Endothelial cell of umbilical vein (primary cell): ENCODE results near the gene NGF. TPM values are rescaled to one million over a fixed set of nuclear protein-coding genes. Genes with fewer than 3 reads are reported as not detected.

Source experiments
- BruUV-seq: library from RNA; stranded (reverse); fragments of 400-500 nt; replicated peaks from 2 replicates; lab custom pipeline; 2021; lab: Mats Ljungman, UMichigan
- CTCF ChIA-PET: fragments of 300-600, 350-600 bp; sonication (Branson Sonifier 250); formaldehyde crosslinking; loops from one replicate; lab custom pipeline; 2021; ENCODE audit warnings: antibody characterized with exemption, inconsistent platforms; lab: Charles Lee
- POLR2A ChIA-PET: fragments of 300-600, 350-600 bp; sonication (Branson Sonifier 250); formaldehyde crosslinking; loops from one replicate; lab custom pipeline; 2021; ENCODE audit warnings: antibody characterized with exemption, inconsistent platforms; lab: Charles Lee
- DNase-seq: peaks from one replicate; pipeline ENCODE4 v3.0.0-alpha.2; 2011; ENCODE audit warnings: low read depth, low spot score
- FAIRE-seq: peaks from 2 replicates; lab custom pipeline; 2011; peaks lifted over from hg19 to GRCh38; lab: Jason Lieb, UNC
- H2AFZ ChIP-seq: 2 replicates; pipeline ENCODE4 v1.6.0; 2012; ENCODE audit warnings: low read depth, low read length, control low read depth, inconsistent platforms
- H3K27ac ChIP-seq: 2 replicates; pipeline ENCODE4 v1.5.1; 2011; ENCODE audit warnings: low read depth, mild to moderate bottlenecking, control low read depth, low read length, moderate library complexity; ENCODE audit not compliant: insufficient read depth
- H3K27me3 ChIP-seq, 2 experiments: 2 replicates each; pipeline versions ENCODE4 v1.6.0 to v1.6.1; 2011; ENCODE audit warnings: low read length in 2 of 2, mixed read lengths in 1 of 2; ENCODE audit not compliant: control insufficient read depth in 2 of 2, insufficient read depth in 2 of 2
- H3K36me3 ChIP-seq, 2 experiments: 2 replicates in 1 of 2; 3 replicates in 1 of 2; pipeline ENCODE4 v1.5.1; 2011; ENCODE audit warnings: low read length in 2 of 2, mild to moderate bottlenecking in 1 of 2, moderate library complexity in 1 of 2; ENCODE audit not compliant: control insufficient read depth in 2 of 2, insufficient read depth in 2 of 2; ENCODE audit errors: extremely low read depth in 1 of 2
- H3K4me1 ChIP-seq: 3 replicates; pipeline ENCODE4 v1.5.1; 2011; ENCODE audit warnings: mild to moderate bottlenecking, low read length; ENCODE audit not compliant: control insufficient read depth, insufficient read depth; ENCODE audit errors: extremely low read depth
- H3K4me2 ChIP-seq: 2 replicates; pipeline ENCODE4 v1.6.1; 2011; ENCODE audit warnings: low read length, control low read depth, mixed read lengths; ENCODE audit not compliant: insufficient read depth
- H3K4me3 ChIP-seq, 3 experiments: fragments of 200-600 bp in 1 of 3; sonication (generic), shearing (Covaris generic) in 1 of 3; replicated peaks in 1 of 3; 2 replicates each; pipeline ENCODE4 v1.5.1; 2011 to 2016; ENCODE audit warnings: control low read depth in 3 of 3, low read length in 3 of 3, mild to moderate bottlenecking in 2 of 3, inconsistent platforms in 1 of 3, low read depth in 1 of 3, moderate library complexity in 1 of 3; ENCODE audit not compliant: insufficient read depth in 1 of 3
- H3K79me2 ChIP-seq: 2 replicates; pipeline ENCODE4 v1.6.0; 2012; ENCODE audit warnings: low read length, inconsistent platforms; ENCODE audit not compliant: control insufficient read depth, insufficient read depth
- H3K9ac ChIP-seq: replicated peaks from 2 replicates; pipeline ENCODE3; 2011; ENCODE audit warnings: low read length, control low read depth; ENCODE audit not compliant: insufficient read depth; ENCODE audit errors: extremely low read depth
- H3K9me1 ChIP-seq: replicated peaks from 3 replicates; pipeline ENCODE4 v1.6.0; 2011; ENCODE audit warnings: mild to moderate bottlenecking, low read length; ENCODE audit not compliant: control insufficient read depth, insufficient read depth; ENCODE audit errors: extremely low read depth
- H3K9me3 ChIP-seq: replicated peaks from 2 replicates; pipeline ENCODE4 v1.5.1; 2012; ENCODE audit warnings: low read length, inconsistent platforms; ENCODE audit not compliant: control insufficient read depth, insufficient read depth
- H4K20me1 ChIP-seq: replicated peaks from 2 replicates; pipeline ENCODE3; 2011; ENCODE audit warnings: mild to moderate bottlenecking, low read length; ENCODE audit not compliant: control insufficient read depth, insufficient read depth; ENCODE audit errors: extremely low read depth
- CTCF ChIP-seq, 2 donors: IDR thresholded peaks; 1 replicate in 1 of 2; 2 replicates in 1 of 2; pipeline ENCODE4 v1.5.1; 2011; ENCODE audit warnings: low read length in 2 of 2, mild to moderate bottlenecking in 2 of 2, moderate library complexity in 2 of 2, control low read depth in 1 of 2, inconsistent platforms in 1 of 2, low read depth in 1 of 2; ENCODE audit not compliant: insufficient read depth in 1 of 2; ENCODE audit errors: extremely low read depth in 1 of 2
- EZH2 ChIP-seq: IDR thresholded peaks from 2 replicates; pipeline ENCODE4 v1.6.1; 2012; ENCODE audit warnings: borderline replicate concordance, low read depth, mild to moderate bottlenecking, moderate library complexity, low read length, inconsistent platforms; ENCODE audit not compliant: severe bottlenecking
- FOS ChIP-seq: IDR thresholded peaks from 2 replicates; pipeline ENCODE4 v1.6.1; 2011; ENCODE audit warnings: mild to moderate bottlenecking, low read length, moderate library complexity, borderline replicate concordance; ENCODE audit not compliant: insufficient read depth
- GATA2 ChIP-seq: IDR thresholded peaks from 2 replicates; pipeline ENCODE4 v1.7.0; 2011; ENCODE audit warnings: low read depth, mild to moderate bottlenecking, moderate library complexity, mixed read lengths, low read length; ENCODE audit not compliant: insufficient read length, insufficient read depth
- JUN ChIP-seq: IDR thresholded peaks from 2 replicates; pipeline ENCODE4 v1.6.1; 2011; ENCODE audit warnings: borderline replicate concordance, low read depth; ENCODE audit not compliant: insufficient read length, insufficient read depth
- MYC ChIP-seq: IDR thresholded peaks from one replicate; pipeline ENCODE4 v1.6.1; 2011; ENCODE audit warnings: mild to moderate bottlenecking, low read depth, low read length
- POLR2A ChIP-seq: IDR thresholded peaks from 2 replicates; pipeline ENCODE4 v1.6.1; 2012; ENCODE audit warnings: low read depth, mild to moderate bottlenecking, control low read depth, low read length
- POLR2AphosphoS5 ChIP-seq: IDR thresholded peaks from 2 replicates; pipeline ENCODE4 v1.6.1; 2012; ENCODE audit warnings: low read depth, mild to moderate bottlenecking, control low read depth, low read length, moderate library complexity; ENCODE audit not compliant: insufficient read depth
- dilution Hi-C: fragments of 300-500 bp; cut with MboI; formaldehyde crosslinking; loops from one replicate; pipeline ENCODE4 v1.15.0; 2019; ENCODE audit warnings: low sequenced_read_pairs; ENCODE audit not compliant: extremely low pct_ligation_motif_present
- intact Hi-C: fragments of 100-400 bp; cut with micrococcal nuclease; formaldehyde crosslinking; loops from one replicate; pipeline ENCODE4 v1.10.0; 2022
- polyA plus RNA-seq, 4 experiments: library from polyadenylated mRNA; depleted of rRNA in 3 of 4; stranded (reverse) in 3 of 4; unstranded in 1 of 4; fragments of >200 nt; gene quantifications; 2 replicates each; pipeline versions ENCODE4 v1.2.1 to v1.2.3, GENCODE V29; 2011 to 2012; ENCODE audit warnings: missing spikeins in 1 of 4
- total RNA-seq: library from RNA; stranded (reverse); gene quantifications from 2 replicates; pipeline ENCODE4 v1.2.3, GENCODE V29; 2021
- TF ChIP-seq, protein P1 (sequence below): IDR thresholded peaks from 2 replicates; pipeline ENCODE4 v1.6.1; 2011; ENCODE audit not compliant: insufficient read depth, insufficient read length

NGF gene
- total and polyA plus RNA-seq, 2 donors (not counting 3 experiments of a cell fraction or from before 2014, with no cell fraction given): not detected

GRCh38 chr1:115241309-115241708 lies 96.7 kb downstream of the NGF start:
- no peak overlapping the region for H2AFZ ChIP-seq
- intact Hi-C loops: no loop called here
- no TSS peak for BruUV-seq
- CTCF ChIA-PET: no interaction called here
- no peaks in the 10 kb centered on the region for H3K9me3 ChIP-seq
- no peak overlapping the region for H3K4me3 ChIP-seq
- H3K36me3 ChIP-seq: no peaks in the 10 kb centered on the region
- H3K27me3 ChIP-seq: no peaks in the 10 kb centered on the region
- H4K20me1 ChIP-seq: no peaks in the 10 kb centered on the region
- no peaks in the 10 kb centered on the region for H3K4me1 ChIP-seq
- no peaks in the 10 kb centered on the region for H3K9me1 ChIP-seq
- FAIRE-seq (no peak), DNase-seq (no peak)
- TF ChIP-seq GATA2 (no peak), JUN (no peak), CTCF (IDR thresholded peaks at IDR 0.05; ENCODE audit: extremely low read depth in 1 of 2, insufficient read depth in 1 of 2, low read depth in 1 of 2, low read length in 2 of 2) (no peak), POLR2A (no peak), FOS (no peak), EZH2 (no peak), POLR2AphosphoS5 (no peak), MYC (no peak)
- TF ChIP-seq, protein P1, sequence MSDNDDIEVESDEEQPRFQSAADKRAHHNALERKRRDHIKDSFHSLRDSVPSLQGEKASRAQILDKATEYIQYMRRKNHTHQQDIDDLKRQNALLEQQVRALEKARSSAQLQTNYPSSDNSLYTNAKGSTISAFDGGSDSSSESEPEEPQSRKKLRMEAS: no peak
- no peak overlapping the region for H3K27ac ChIP-seq
- POLR2A ChIA-PET: interaction anchor here (0.6 kb wide), 1 partner anchor 116 kb away, joined by 4 read pairs; no protein-coding TSS in a partner anchor
- dilution Hi-C loops: no loop called here
- H3K9ac ChIP-seq: no peak overlapping the region
- no peak overlapping the region for H3K4me2 ChIP-seq
- no peaks in the 10 kb centered on the region for H3K79me2 ChIP-seq
